Testis (tissue), 3 donors: Measurements from ENCODE around the gene NXPE2. TPM values are rescaled to one million over a fixed set of nuclear protein-coding genes. Genes with fewer than 3 reads are reported as not detected.

ENCODE experiments used
- DNase-seq: peaks from one replicate; pipeline ENCODE4 v3.0.0-alpha.2; 2019
- H3K27ac ChIP-seq, 2 donors: fragments of 200-600 bp; sonication (generic); one replicate each; pipeline ENCODE4 v1.5.1; 2019
- H3K27me3 ChIP-seq: fragments of 200-600 bp; sonication (generic); one replicate; pipeline ENCODE4 v1.5.1; 2019
- H3K36me3 ChIP-seq: fragments of 200-600 bp; sonication (generic); one replicate; pipeline ENCODE4 v1.5.1; 2017; ENCODE audit warnings: low read depth; ENCODE audit errors: missing control alignments
- H3K4me1 ChIP-seq: fragments of 200-600 bp; sonication (generic); one replicate; pipeline ENCODE4 v1.5.1; 2019
- H3K4me3 ChIP-seq, 2 donors: fragments of 200-600 bp; sonication (generic); one replicate each; pipeline ENCODE4 v1.5.1; 2017 to 2019
- H3K9me3 ChIP-seq: fragments of 200-600 bp; sonication (generic); one replicate; pipeline ENCODE4 v1.5.1; 2017
- POLR2A ChIP-seq: fragments of 450-650 bp; IDR thresholded peaks from one replicate; pipeline ENCODE4 v1.6.1; 2017; ENCODE audit warnings: antibody characterized with exemption, mild to moderate bottlenecking, moderate library complexity
- WGBS, 2 donors: methylation state at CpG; one replicate each; pipeline ENCODE4 v1.1.5; 2018; 5-methylcytosine and 5-hydroxymethylcytosine counted together
- intact Hi-C: fragments of 100-400 bp; cut with DNase I; formaldehyde crosslinking; loops from one replicate; pipeline ENCODE4 v1.15.1; 2023; ENCODE audit warnings: low total_unique reads
- polyA plus RNA-seq: library from polyadenylated mRNA; stranded (reverse); fragments of 350-450 nt; fragmentation: Illumina TruSeq; extraction: RNeasy Lipid Tissue Mini Kit (QIAGEN cat#74804); gene quantifications from one replicate; pipeline ENCODE4 v1.2.3, GENCODE V29; 2014; ENCODE audit warnings: low read depth, low replicate concordance; ENCODE audit not compliant: insufficient read depth
- total RNA-seq, 2 donors: library from RNA; depleted of rRNA; stranded (reverse); fragments of >200 nt; gene quantifications; one replicate each; pipeline ENCODE4 v1.2.3, GENCODE V29; 2016
- TF ChIP-seq, protein P1 (sequence below), 3 experiments: fragments of 450-650 bp in 2 of 3; fragments of 200-600 bp in 1 of 3; sonication (generic) in 1 of 3; IDR thresholded peaks; one replicate each; pipeline ENCODE4 v1.5.1; 2016 to 2019; ENCODE audit warnings: antibody characterized with exemption in 3 of 3, mild to moderate bottlenecking in 2 of 3, moderate library complexity in 1 of 3

NXPE2 gene
- total and polyA plus RNA-seq, 3 donors from 2014 or later: 0.81 to 2.0 TPM; not detected in 1

DNA sequence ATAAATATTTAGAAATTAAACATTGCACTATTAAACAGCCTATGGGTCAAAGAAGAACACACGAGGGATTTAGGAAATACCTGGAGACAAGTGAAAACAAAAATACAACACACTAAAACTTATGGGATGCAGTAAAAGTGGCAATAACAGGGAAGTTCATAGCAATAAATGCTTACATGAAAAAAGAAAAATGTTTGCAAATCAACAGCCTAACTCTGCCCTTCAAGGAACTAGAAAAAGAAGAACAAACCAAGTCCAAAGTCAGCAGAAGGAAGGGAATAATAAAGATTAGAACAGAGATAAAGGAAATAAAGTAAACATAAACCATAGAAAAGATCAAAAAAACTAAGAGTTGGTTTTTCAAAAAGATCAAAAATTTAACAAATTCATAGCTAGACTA, 31.6 kb downstream of the NXPE2 start:
- intact Hi-C loops: no loop called here
- no peak overlapping the region for H3K4me3 ChIP-seq
- no peaks in the 10 kb centered on the region for H3K4me1 ChIP-seq
- no peaks in the 10 kb centered on the region for H3K36me3 ChIP-seq
- DNase-seq: no peak
- no peak overlapping the region for H3K27ac ChIP-seq
- no peaks in the 10 kb centered on the region for H3K27me3 ChIP-seq
- 94 to 100% methylated on average over 1 of the region's 1 CpG for WGBS, 2 donors
- H3K9me3 ChIP-seq: no peaks in the 10 kb centered on the region
- TF ChIP-seq, protein P1, sequence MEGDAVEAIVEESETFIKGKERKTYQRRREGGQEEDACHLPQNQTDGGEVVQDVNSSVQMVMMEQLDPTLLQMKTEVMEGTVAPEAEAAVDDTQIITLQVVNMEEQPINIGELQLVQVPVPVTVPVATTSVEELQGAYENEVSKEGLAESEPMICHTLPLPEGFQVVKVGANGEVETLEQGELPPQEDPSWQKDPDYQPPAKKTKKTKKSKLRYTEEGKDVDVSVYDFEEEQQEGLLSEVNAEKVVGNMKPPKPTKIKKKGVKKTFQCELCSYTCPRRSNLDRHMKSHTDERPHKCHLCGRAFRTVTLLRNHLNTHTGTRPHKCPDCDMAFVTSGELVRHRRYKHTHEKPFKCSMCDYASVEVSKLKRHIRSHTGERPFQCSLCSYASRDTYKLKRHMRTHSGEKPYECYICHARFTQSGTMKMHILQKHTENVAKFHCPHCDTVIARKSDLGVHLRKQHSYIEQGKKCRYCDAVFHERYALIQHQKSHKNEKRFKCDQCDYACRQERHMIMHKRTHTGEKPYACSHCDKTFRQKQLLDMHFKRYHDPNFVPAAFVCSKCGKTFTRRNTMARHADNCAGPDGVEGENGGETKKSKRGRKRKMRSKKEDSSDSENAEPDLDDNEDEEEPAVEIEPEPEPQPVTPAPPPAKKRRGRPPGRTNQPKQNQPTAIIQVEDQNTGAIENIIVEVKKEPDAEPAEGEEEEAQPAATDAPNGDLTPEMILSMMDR (IDR thresholded peaks at IDR 0.05): no peak
- TF ChIP-seq POLR2A: no peak

DNA sequence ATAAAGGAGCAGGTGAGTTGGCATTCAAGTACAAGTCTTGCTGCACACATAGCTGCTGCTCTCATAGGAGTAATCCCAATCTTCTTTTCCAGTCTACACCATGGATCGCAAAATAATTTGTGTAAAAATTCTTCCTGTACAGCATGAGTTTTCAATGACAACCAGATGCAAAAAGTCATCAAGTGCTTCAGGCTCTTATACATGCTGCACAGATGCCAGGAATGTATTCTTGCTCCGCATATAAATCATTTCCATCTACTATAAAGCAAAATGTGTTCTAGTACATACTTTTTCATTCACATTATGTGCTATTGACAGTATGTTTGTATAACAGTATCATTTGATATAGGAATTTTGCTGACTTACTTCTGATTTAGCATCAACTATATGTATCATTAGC, 35.4 kb downstream of the NXPE2 start:
- TF ChIP-seq POLR2A: no peak
- TF ChIP-seq, protein P1 (IDR thresholded peaks at IDR 0.05): no peak
- WGBS, 2 donors: 100% methylated on average over 2 of the region's 2 CpGs
- H3K4me1 ChIP-seq: no peaks in the 10 kb centered on the region
- H3K27me3 ChIP-seq: no peaks in the 10 kb centered on the region
- no peaks in the 10 kb centered on the region for H3K36me3 ChIP-seq
- no peak for DNase-seq
- intact Hi-C loops: no loop called here
- no peaks in the 10 kb centered on the region for H3K9me3 ChIP-seq
- no peak overlapping the region for H3K27ac ChIP-seq
- no peak overlapping the region for H3K4me3 ChIP-seq

DNA sequence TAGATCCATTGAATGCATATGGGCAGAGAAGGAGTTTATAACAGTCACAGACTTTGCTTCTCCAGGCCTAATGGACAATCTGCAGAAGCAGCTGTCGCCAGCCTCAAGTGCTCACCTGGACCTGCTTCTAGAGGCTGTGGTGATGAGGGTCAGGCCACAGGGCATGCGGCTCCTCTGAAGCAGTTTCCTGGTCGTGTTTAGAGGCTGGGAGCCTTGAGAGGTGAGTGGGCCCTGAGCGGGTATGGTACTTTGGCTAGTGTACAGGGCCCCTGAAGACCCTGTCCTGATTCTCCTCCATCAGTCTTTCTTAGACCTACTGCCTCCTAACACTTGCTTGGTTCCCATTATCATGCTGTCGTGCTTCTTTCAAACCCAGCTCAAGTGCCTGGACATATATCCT, 41.2 kb downstream of the NXPE2 start:
- H3K9me3 ChIP-seq: no peaks in the 10 kb centered on the region
- H3K36me3 ChIP-seq: no peaks in the 10 kb centered on the region
- intact Hi-C loops: no loop called here
- no peak overlapping the region for H3K27ac ChIP-seq
- DNase-seq: no peak
- no peaks in the 10 kb centered on the region for H3K27me3 ChIP-seq
- WGBS, 2 donors: 85 to 88% methylated on average over 4 to 5 of the region's 5 CpGs
- no peak overlapping the region for H3K4me3 ChIP-seq
- H3K4me1 ChIP-seq: no peaks in the 10 kb centered on the region
- TF ChIP-seq, protein P1 (IDR thresholded peaks at IDR 0.05): no peak
- no peak for TF ChIP-seq POLR2A

DNA sequence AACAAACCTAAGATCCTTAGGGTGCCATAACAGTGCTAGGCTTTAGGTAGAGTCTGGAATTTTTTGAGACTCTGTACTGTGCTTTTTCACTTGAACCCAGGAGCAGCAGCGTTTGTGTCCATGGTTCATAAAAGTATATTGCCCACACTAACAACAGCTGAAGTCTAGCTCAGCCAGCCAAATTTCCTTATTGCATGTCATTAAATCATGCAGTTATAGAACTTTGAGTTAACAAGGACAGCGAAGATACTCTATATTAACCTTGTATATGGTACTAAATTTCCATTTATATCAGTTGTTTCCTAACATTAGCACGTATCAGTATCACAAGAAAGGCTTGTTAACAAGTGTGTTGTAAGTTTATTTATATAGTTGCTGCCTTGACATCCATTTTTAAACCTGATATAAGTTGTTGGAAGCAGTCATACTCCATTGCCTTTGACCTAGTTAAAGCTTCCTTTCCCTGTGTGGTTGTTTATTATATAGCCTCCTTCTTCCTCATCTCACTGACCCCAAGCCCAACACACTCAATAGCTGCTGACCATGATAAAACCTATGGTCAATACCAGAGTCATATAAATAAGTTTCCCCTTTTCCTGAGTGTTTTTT, 46.7 kb downstream of the NXPE2 start:
- no peaks in the 10 kb centered on the region for H3K4me1 ChIP-seq
- intact Hi-C loops: no loop called here
- TF ChIP-seq, protein P1 (IDR thresholded peaks at IDR 0.05): no peak
- TF ChIP-seq POLR2A: no peak
- H3K27me3 ChIP-seq: no peaks in the 10 kb centered on the region
- 77 to 86% methylated on average over 3 of the region's 3 CpGs for WGBS, 2 donors
- H3K27ac ChIP-seq: no peak overlapping the region
- H3K9me3 ChIP-seq: no peaks in the 10 kb centered on the region
- DNase-seq: no peak
- no peak overlapping the region for H3K4me3 ChIP-seq
- no peaks in the 10 kb centered on the region for H3K36me3 ChIP-seq

DNA sequence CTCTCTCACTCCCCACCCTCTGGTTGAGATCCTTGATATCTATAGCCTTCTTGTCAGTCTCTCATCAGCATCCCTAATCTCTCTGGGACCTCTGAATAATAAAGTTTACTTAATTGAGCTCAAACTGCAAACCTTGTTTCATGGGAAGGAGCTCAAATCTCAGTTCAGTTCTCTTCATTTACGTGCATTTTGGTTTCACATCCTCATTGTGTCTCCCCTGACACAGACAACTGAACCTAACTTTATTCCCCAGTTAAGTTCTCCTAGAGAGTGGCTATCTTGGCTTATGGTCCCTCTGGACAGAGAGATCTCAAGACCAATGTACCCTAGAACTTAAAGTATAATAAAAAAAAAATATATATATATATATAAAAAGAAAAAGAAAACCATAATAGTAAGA, 47.3 kb downstream of the NXPE2 start:
- Histone ChIP-seq H3K27ac (no peak overlapping the region), H3K4me3 (no peak overlapping the region), H3K36me3 (no peaks in the 10 kb centered on the region), H3K27me3 (no peaks in the 10 kb centered on the region), H3K9me3 (no peaks in the 10 kb centered on the region), H3K4me1 (no peaks in the 10 kb centered on the region)
- DNase-seq: no peak
- 75 to 79% methylated on average over 1 of the region's 1 CpG for WGBS, 2 donors
- intact Hi-C loops: no loop called here
- no peak for TF ChIP-seq POLR2A
- TF ChIP-seq, protein P1 (IDR thresholded peaks at IDR 0.05): no peak
